Upper lobe of left lung (tissue), 6 donors: ENCODE results near the gene TTC33. TPM values are rescaled to one million over a fixed set of nuclear protein-coding genes. Genes with fewer than 3 reads are reported as not detected.
"Not testable (repeated sequence)": the region's sequence is repeated elsewhere in the genome, so short reads cannot be mapped to it uniquely, and the experiment has no call there.

Experiments used
- ATAC-seq, 2 donors: fragments of 200-7000 bp; cut with Tn5 transposase; one replicate each; pipeline ENCODE4 v1.9.1; 2022; ENCODE audit warnings: mild to moderate bottlenecking in 2 of 2, moderate library complexity in 2 of 2; ENCODE audit not compliant: low FRiP score in 2 of 2
- DNase-seq, 2 donors: peaks; one replicate each; pipeline ENCODE4 v3.0.0-alpha.2; 2019 to 2020
- H3K27ac ChIP-seq, 4 donors: fragments of 200-600 bp; sonication (generic); one replicate each; pipeline ENCODE4 v1.5.1; 2016 to 2019
- H3K27me3 ChIP-seq, 4 donors: fragments of 200-600 bp; sonication (generic); one replicate each; pipeline ENCODE4 v1.5.1; 2017 to 2019
- H3K36me3 ChIP-seq, 4 donors: fragments of 200-600 bp; sonication (generic); one replicate each; pipeline ENCODE4 v1.5.1; 2016 to 2019
- H3K4me1 ChIP-seq, 4 donors: fragments of 200-600 bp; sonication (generic); one replicate each; pipeline ENCODE4 v1.5.1; 2018 to 2019
- H3K4me3 ChIP-seq, 4 donors: fragments of 200-600 bp; sonication (generic); one replicate each; pipeline ENCODE4 v1.5.1; 2017 to 2019; ENCODE audit warnings: mild to moderate bottlenecking in 2 of 4, moderate library complexity in 1 of 4
- H3K9me3 ChIP-seq, 4 donors: fragments of 200-600 bp; sonication (generic); one replicate each; pipeline ENCODE4 v1.5.1; 2018 to 2019
- CTCF ChIP-seq, 6 experiments: fragments of 450-650 bp in 4 of 6; fragments of 200-600 bp in 2 of 6; sonication (generic) in 2 of 6; IDR thresholded peaks; one replicate each; pipeline ENCODE4 v1.5.1; 2016 to 2019; ENCODE audit warnings: antibody characterized with exemption in 6 of 6
- EP300 ChIP-seq, 4 donors: sonication (generic); formaldehyde crosslinking; IDR thresholded peaks; one replicate each; pipeline ENCODE4 v1.5.1; 2017; ENCODE audit warnings: antibody characterized with exemption in 4 of 4, control low read depth in 2 of 4
- POLR2A ChIP-seq, 4 donors: fragments of 450-650 bp; IDR thresholded peaks; one replicate each; pipeline ENCODE4 v1.5.1; 2016 to 2017; ENCODE audit warnings: antibody characterized with exemption in 4 of 4, mild to moderate bottlenecking in 2 of 4
- POLR2AphosphoS5 ChIP-seq, 2 donors: sonication (generic); formaldehyde crosslinking; IDR thresholded peaks; one replicate each; pipeline ENCODE4 v1.5.1; 2017; ENCODE audit warnings: antibody characterized with exemption in 2 of 2
- WGBS, 2 donors: methylation state at CpG; one replicate each; pipeline ENCODE4 v1.1.5; 2017 to 2018; 5-methylcytosine and 5-hydroxymethylcytosine counted together
- total RNA-seq, 6 donors: library from RNA; depleted of rRNA in 4 of 6; stranded (reverse); fragments of >200 nt in 4 of 6; gene quantifications; one replicate each; pipeline versions ENCODE4 v1.1.0 to v1.2.1, GENCODE V29; 2016 to 2021
- donor health status: DM: no; HTN: no; CAD: no; lungs with moderate emphysema.
- donor health status: DM: no; HTN: yes; CAD: no; lungs with severe emphysema.

The TTC33 gene
- total RNA-seq, 6 donors from 2014 or later: 13.4 to 34.1 (median 17.1) TPM

DNA sequence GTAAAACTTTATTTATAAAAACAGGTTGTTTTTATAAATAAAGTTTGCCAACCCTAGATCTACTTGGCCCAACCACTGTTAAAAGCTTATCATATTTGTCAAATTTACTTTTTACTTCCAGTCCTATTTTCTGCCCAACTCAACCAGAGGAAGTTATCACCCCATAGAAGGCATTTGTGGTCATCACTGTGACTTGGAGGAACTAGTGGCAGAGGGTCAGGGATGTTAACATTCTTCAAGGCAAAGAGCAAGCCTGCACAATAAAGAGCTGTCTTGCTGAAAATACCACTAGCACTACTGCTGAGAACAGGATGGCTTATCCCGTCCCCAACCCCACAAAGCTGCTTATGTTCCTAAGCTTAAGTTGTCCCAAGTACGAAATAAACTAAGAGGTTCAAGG is 22.3 kb downstream of the TTC33 start:
- H3K36me3 ChIP-seq: no peaks in the 10 kb centered on the region
- no peaks in the 10 kb centered on the region for H3K27me3 ChIP-seq
- H3K27ac ChIP-seq: no peak overlapping the region
- DNase-seq (no peak), ATAC-seq (no peak)
- H3K4me1 ChIP-seq: peaks cover 7 to 34% (median 24%) of the 10 kb centered on the region in 4 donors
- H3K4me3 ChIP-seq: no peak overlapping the region
- TF ChIP-seq CTCF (IDR thresholded peaks at IDR 0.05) (no peak), POLR2A (IDR thresholded peaks at IDR 0.05) (no peak), EP300 (IDR thresholded peaks at IDR 0.05) (no peak), POLR2AphosphoS5 (IDR thresholded peaks at IDR 0.05) (no peak)
- WGBS, 2 donors: 73 to 80% methylated on average over 2 of the region's 2 CpGs
- H3K9me3 ChIP-seq: no peaks in the 10 kb centered on the region

DNA sequence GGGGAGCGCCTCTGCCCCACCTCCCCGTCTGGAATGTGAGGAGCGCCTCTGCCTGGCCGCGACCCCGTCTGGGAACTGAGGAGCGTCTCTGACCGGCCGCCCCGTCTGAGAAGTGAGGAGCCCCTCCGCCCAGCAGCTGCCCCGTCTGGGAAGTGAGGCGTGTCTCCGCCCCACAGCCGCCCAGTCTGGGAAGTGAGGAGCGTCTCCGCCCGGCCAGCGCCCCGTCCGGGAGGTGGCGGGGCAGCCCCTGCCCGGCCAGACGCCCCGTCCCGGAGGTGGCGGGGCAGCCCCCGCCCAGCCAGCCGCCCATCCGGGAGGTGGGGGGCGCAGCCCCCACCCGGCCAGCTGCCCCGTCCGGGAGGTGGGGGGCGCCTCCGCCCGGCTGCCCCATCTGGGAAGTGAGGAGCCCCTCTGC is 33.3 kb downstream of the TTC33 start:
- WGBS, 2 donors: 93 to 95% methylated on average over 7 to 28 of the region's 37 CpGs
- not testable (repeated sequence) for H3K27ac ChIP-seq, H3K27me3 ChIP-seq, ATAC-seq, H3K4me3 ChIP-seq, H3K9me3 ChIP-seq, H3K4me1 ChIP-seq
- peak in 1 of 2 donors; percentile 68 for DNase-seq
- H3K36me3 ChIP-seq: peaks cover 0 to 34% (median 6%) of the 10 kb centered on the region in 4 donors

- TF ChIP-seq POLR2A (IDR thresholded peaks at IDR 0.05) (no peak), CTCF (IDR thresholded peaks at IDR 0.05) (no peak), EP300 (IDR thresholded peaks at IDR 0.05) (no peak), POLR2AphosphoS5 (IDR thresholded peaks at IDR 0.05) (no peak)
- Histone ChIP-seq H3K9me3 (peaks cover 0 to 5% (median 0%) of the 10 kb centered on the region in 4 donors), H3K27me3 (no peaks in the 10 kb centered on the region), H3K4me3 (no peak overlapping the region), H3K27ac (no peak overlapping the region), H3K36me3 (peaks cover 0 to 36% (median 6%) of the 10 kb centered on the region in 4 donors), H3K4me1 (no peaks in the 10 kb centered on the region)
- DNase-seq (no peak), ATAC-seq (no peak)
These were observed 35.7 kb downstream of the TTC33 start for GRCh38 chr5:40720069-40720468.

DNA sequence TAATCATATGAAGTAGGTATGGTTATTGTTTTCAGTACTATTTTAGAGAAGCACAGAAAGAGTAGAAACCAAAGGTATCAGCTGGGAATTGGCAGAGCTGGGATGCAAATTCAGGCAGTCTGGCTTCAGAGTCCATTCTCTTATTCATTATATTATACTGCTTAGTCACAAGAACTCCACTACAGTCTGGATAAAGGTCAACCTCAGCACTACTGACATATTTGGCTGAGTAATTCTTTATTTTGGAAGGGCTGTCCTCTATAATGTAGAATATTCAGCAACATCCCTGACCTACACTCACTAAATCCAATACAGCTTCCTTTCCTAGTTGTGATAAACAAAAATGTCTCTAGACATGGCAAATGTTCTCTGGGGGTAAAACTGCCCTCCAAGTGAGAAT is 38.5 kb downstream of the TTC33 start:
- TF ChIP-seq POLR2A (IDR thresholded peaks at IDR 0.05) (no peak), EP300 (IDR thresholded peaks at IDR 0.05) (no peak), POLR2AphosphoS5 (IDR thresholded peaks at IDR 0.05) (no peak), CTCF (IDR thresholded peaks at IDR 0.05) (no peak)
- DNase-seq: no peak
- no peak for ATAC-seq
- peaks cover 0 to 28% (median 2%) of the 10 kb centered on the region in 4 donors for H3K36me3 ChIP-seq
- no peak overlapping the region for H3K27ac ChIP-seq
- H3K4me3 ChIP-seq: no peak overlapping the region
- H3K4me1 ChIP-seq: no peaks in the 10 kb centered on the region
- no peaks in the 10 kb centered on the region for H3K27me3 ChIP-seq
- H3K9me3 ChIP-seq: peaks cover 0 to 4% (median 0%) of the 10 kb centered on the region in 4 donors

DNA sequence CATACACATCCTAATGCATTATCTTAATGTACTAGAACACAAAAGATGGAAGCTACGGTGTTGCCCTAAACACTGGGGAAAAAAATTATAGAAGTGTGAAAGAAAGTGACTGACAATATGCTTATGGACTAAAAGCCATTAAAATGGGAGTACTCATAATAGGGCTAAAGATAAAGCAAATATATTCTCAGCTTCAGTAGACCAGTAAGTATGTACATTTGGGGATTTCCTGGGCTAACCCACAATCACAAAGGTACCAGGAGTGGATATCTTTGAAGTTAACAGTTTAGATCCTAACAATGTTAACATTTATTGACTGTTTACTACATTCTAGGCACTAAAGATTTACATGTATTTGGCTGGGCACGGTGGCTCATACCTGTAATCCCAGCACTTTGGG is 39.2 kb downstream of the TTC33 start:
- no peak overlapping the region for H3K4me3 ChIP-seq
- ATAC-seq: no peak
- H3K27ac ChIP-seq: no peak overlapping the region
- DNase-seq: no peak
- no peaks in the 10 kb centered on the region for H3K9me3 ChIP-seq
- H3K36me3 ChIP-seq: peaks cover 0 to 28% (median under 1%) of the 10 kb centered on the region in 4 donors
- TF ChIP-seq EP300 (IDR thresholded peaks at IDR 0.05) (no peak), POLR2AphosphoS5 (IDR thresholded peaks at IDR 0.05) (no peak), CTCF (IDR thresholded peaks at IDR 0.05) (no peak), POLR2A (IDR thresholded peaks at IDR 0.05) (no peak)
- no peaks in the 10 kb centered on the region for H3K4me1 ChIP-seq
- no peaks in the 10 kb centered on the region for H3K27me3 ChIP-seq
- WGBS, 2 donors: 95 to 97% methylated on average over 2 of the region's 2 CpGs
